IMR-90 (cell line): ENCODE data around the gene KPNA2. TPM values are rescaled to one million over a fixed set of nuclear protein-coding genes. Genes with fewer than 3 reads are reported as not detected.

Source experiments
- ATAC-seq: fragments of 200-7000 bp; cut with Tn5 transposase; 2 replicates; pipeline ENCODE4 v1.9.1; 2020; ENCODE audit warnings: low read depth, mild to moderate bottlenecking, moderate library complexity
- BruUV-seq: library from RNA; stranded (reverse); fragments of 400-500 nt; replicated peaks from 2 replicates; lab custom pipeline; 2021; lab: Mats Ljungman, UMichigan
- CTCF ChIA-PET: fragments of 300-600 bp; formaldehyde crosslinking; extraction: SDS; loops from one replicate; lab custom pipeline; 2021; ENCODE audit warnings: antibody characterized with exemption; lab: Yijun Ruan, JAX
- POLR2A ChIA-PET: fragments of 300-600 bp; sonication (Branson Sonifier 250); formaldehyde crosslinking; loops from one replicate; lab custom pipeline; 2022; ENCODE audit warnings: antibody characterized with exemption; ENCODE audit not compliant: unreplicated experiment; lab: Charles Lee
- DNase-seq: peaks from one replicate; pipeline ENCODE4 v3.0.0; 2013
- H2AFZ ChIP-seq: replicated peaks from 2 replicates; pipeline ENCODE3; 2013; ENCODE audit warnings: low read length, mild to moderate bottlenecking; ENCODE audit not compliant: poor library complexity
- H2AK5ac ChIP-seq: 2 replicates; pipeline ENCODE4 v1.6.1; 2013; ENCODE audit warnings: low read depth, low read length, inconsistent platforms
- H2AK9ac ChIP-seq: replicated peaks from 2 replicates; pipeline ENCODE3; 2013; ENCODE audit warnings: mild to moderate bottlenecking, low read depth, low read length, moderate library complexity; ENCODE audit not compliant: poor library complexity
- H2BK120ac ChIP-seq: 2 replicates; pipeline ENCODE4 v1.6.1; 2013; ENCODE audit warnings: low read depth, low read length, inconsistent platforms
- H2BK15ac ChIP-seq: 3 replicates; pipeline ENCODE4 v1.6.1; 2013; ENCODE audit warnings: low read depth, low read length, inconsistent platforms
- H2BK20ac ChIP-seq: 2 replicates; pipeline ENCODE4 v1.6.1; 2013; ENCODE audit warnings: low read depth, mild to moderate bottlenecking, inconsistent platforms, low read length, moderate library complexity
- H2BK5ac ChIP-seq: 2 replicates; pipeline ENCODE4 v1.6.1; 2013; ENCODE audit warnings: mild to moderate bottlenecking, low read depth, low read length, inconsistent platforms; ENCODE audit not compliant: poor library complexity, severe bottlenecking
- H3K14ac ChIP-seq: replicated peaks from 2 replicates; pipeline ENCODE4 v1.6.1; 2013; ENCODE audit warnings: low read depth, low read length, inconsistent platforms
- H3K18ac ChIP-seq: 2 replicates; pipeline ENCODE4 v1.6.1; 2013; ENCODE audit warnings: low read depth, low read length, control low read depth
- H3K23ac ChIP-seq: 2 replicates; pipeline ENCODE4 v1.6.1; 2013; ENCODE audit warnings: low read depth, low read length, inconsistent platforms
- H3K27ac ChIP-seq: 2 replicates; pipeline ENCODE4 v1.5.1; 2013; ENCODE audit warnings: mild to moderate bottlenecking, control low read depth, low read length; ENCODE audit not compliant: insufficient read depth
- H3K27me3 ChIP-seq: 2 replicates; pipeline ENCODE4 v1.6.1; 2013; ENCODE audit warnings: low read length; ENCODE audit not compliant: control insufficient read depth, insufficient read depth
- H3K36me3 ChIP-seq: 2 replicates; pipeline ENCODE4 v1.6.1; 2013; ENCODE audit warnings: low read length, mixed read lengths; ENCODE audit not compliant: control insufficient read depth, insufficient read depth
- H3K4ac ChIP-seq: 2 replicates; pipeline ENCODE4 v1.6.1; 2013; ENCODE audit warnings: low read depth, low read length, inconsistent platforms
- H3K4me1 ChIP-seq: 2 replicates; pipeline ENCODE4 v1.6.1; 2013; ENCODE audit warnings: low read length, mixed read lengths; ENCODE audit not compliant: control insufficient read depth, insufficient read depth
- H3K4me2 ChIP-seq: 2 replicates; pipeline ENCODE4 v1.6.1; 2013; ENCODE audit warnings: low read depth, mild to moderate bottlenecking, control low read depth, low read length, moderate library complexity
- H3K4me3 ChIP-seq: 2 replicates; pipeline ENCODE4 v1.5.1; 2013; ENCODE audit warnings: low read depth, mild to moderate bottlenecking, control low read depth, low read length, moderate library complexity; ENCODE audit not compliant: insufficient read depth
- H3K56ac ChIP-seq: 2 replicates; pipeline ENCODE4 v1.6.1; 2013; ENCODE audit warnings: low read length, inconsistent platforms; ENCODE audit not compliant: insufficient read depth; ENCODE audit errors: extremely low read depth
- H3K79me1 ChIP-seq, 2 experiments: 2 replicates each; pipeline ENCODE4 v1.6.1; 2013; ENCODE audit warnings: low read length in 2 of 2, inconsistent platforms in 1 of 2, low read depth in 1 of 2
- H3K9ac ChIP-seq: 2 replicates; pipeline ENCODE4 v1.6.1; 2013; ENCODE audit warnings: low read depth, low read length, control low read depth
- H3K9me1 ChIP-seq: 2 replicates; pipeline ENCODE4 v1.6.1; 2013; ENCODE audit warnings: low read length, inconsistent platforms; ENCODE audit not compliant: insufficient read depth
- H3K9me3 ChIP-seq: 2 replicates; pipeline ENCODE4 v1.6.1; 2013; ENCODE audit warnings: low read length; ENCODE audit not compliant: control insufficient read depth, insufficient read depth
- H4K20me1 ChIP-seq: 2 replicates; pipeline ENCODE4 v1.6.1; 2013; ENCODE audit warnings: low read length, inconsistent platforms; ENCODE audit not compliant: insufficient read depth
- H4K5ac ChIP-seq: 2 replicates; pipeline ENCODE4 v1.6.1; 2013; ENCODE audit warnings: mild to moderate bottlenecking, low read depth, low read length, control low read depth
- H4K8ac ChIP-seq, 2 experiments: 2 replicates each; pipeline ENCODE4 v1.6.1; 2013; ENCODE audit warnings: low read depth in 2 of 2, low read length in 2 of 2, control low read depth in 1 of 2, inconsistent platforms in 1 of 2
- H4K91ac ChIP-seq: 2 replicates; pipeline ENCODE4 v1.6.1; 2013; ENCODE audit warnings: low read depth, low read length, inconsistent platforms; ENCODE audit not compliant: insufficient read depth
- CEBPB ChIP-seq: IDR thresholded peaks from 2 replicates; pipeline ENCODE4 v1.6.1; 2012; ENCODE audit warnings: low read depth, low read length, improper control_type of control experiment
- CHD1 ChIP-seq: IDR thresholded peaks from 2 replicates; pipeline ENCODE4 v1.6.1; 2012; ENCODE audit warnings: low read depth, low read length, improper control_type of control experiment
- CTCF ChIP-seq: conservative IDR thresholded peaks from 2 replicates; pipeline ENCODE4 v1.5.1; 2012; ENCODE audit warnings: mild to moderate bottlenecking, low read depth, low read length, improper control_type of control experiment
- FOS ChIP-seq: fragments of 150-350 bp; IDR thresholded peaks from 2 replicates; pipeline ENCODE4 v1.6.1; 2016; ENCODE audit warnings: low read depth, low read length
- MXI1 ChIP-seq: IDR thresholded peaks from 2 replicates; pipeline ENCODE4 v1.6.1; 2012; ENCODE audit warnings: low read depth, mild to moderate bottlenecking, low read length, moderate library complexity, borderline replicate concordance
- POLR2A ChIP-seq: IDR thresholded peaks from 2 replicates; pipeline ENCODE4 v1.6.1; 2012; ENCODE audit warnings: mild to moderate bottlenecking, low read depth, low read length
- RAD21 ChIP-seq: IDR thresholded peaks from 2 replicates; pipeline ENCODE4 v1.6.1; 2012; ENCODE audit warnings: low read length, improper control_type of control experiment
- RCOR1 ChIP-seq: IDR thresholded peaks from 2 replicates; pipeline ENCODE4 v1.6.1; 2012; ENCODE audit warnings: mild to moderate bottlenecking, low read length, improper control_type of control experiment; ENCODE audit not compliant: insufficient replicate concordance
- dilution Hi-C: fragments of 300-500 bp; cut with HindIII; formaldehyde crosslinking; loops from one replicate; pipeline ENCODE4 v1.14.3; 2018; ENCODE audit warnings: low sequenced_read_pairs; ENCODE audit not compliant: unreplicated experiment
- in situ Hi-C: fragments of 300-500 bp; cut with MboI; formaldehyde crosslinking; loops from 3 replicates; pipeline ENCODE4 v1.14.3; 2019; ENCODE audit warnings: low sequenced_read_pairs, inconsistent platforms, mixed read lengths
- intact Hi-C: fragments of 100-400 bp; cut with micrococcal nuclease; formaldehyde crosslinking; loops from 2 replicates; pipeline ENCODE4 v1.10.0; 2022
- polyA plus RNA-seq, 3 experiments: library from polyadenylated mRNA; depleted of rRNA; stranded (reverse); fragments of >200 nt; gene quantifications; 2 replicates each; pipeline ENCODE4 v1.2.3, GENCODE V29; 2012; ENCODE audit warnings: low replicate concordance in 1 of 3
- total RNA-seq: library from RNA; depleted of rRNA; stranded (reverse); fragments of >200 nt; gene quantifications from 2 replicates; pipeline ENCODE4 v1.2.3, GENCODE V29; 2012

Gene KPNA2
- total and polyA plus RNA-seq, 2 of the 4 experiments (the other 2 are of a cell fraction): 135 to 262 TPM

GRCh38 chr17:68013385-68013784 lies 22.1 kb upstream of the KPNA2 start:
- Histone ChIP-seq H4K20me1 (no peaks in the 10 kb centered on the region), H3K4me2 (no peak overlapping the region), H3K36me3 (no peaks in the 10 kb centered on the region), H2BK15ac (no peak overlapping the region), H3K18ac (no peak overlapping the region), H3K4me3 (no peak overlapping the region), H3K79me1 (no peaks in the 10 kb centered on the region), H3K23ac (no peak overlapping the region), H4K91ac (no peak overlapping the region), H2AFZ (no peak overlapping the region), H4K8ac (no peak overlapping the region), H2AK9ac (no peak overlapping the region), H2AK5ac (no peak overlapping the region), H3K4ac (no peak overlapping the region), H2BK20ac (no peak overlapping the region), H4K5ac (no peak overlapping the region), H3K9me1 (no peaks in the 10 kb centered on the region), H2BK120ac (no peak overlapping the region), H3K27ac (no peak overlapping the region), H3K27me3 (peaks cover 7% of the 10 kb centered on the region), H2BK5ac (no peak overlapping the region), H3K4me1 (no peaks in the 10 kb centered on the region), H3K14ac (no peak overlapping the region), H3K9ac (no peak overlapping the region), H3K56ac (no peak overlapping the region), H3K9me3 (no peaks in the 10 kb centered on the region)
- in situ Hi-C loops: no loop called here
- no peak for TF ChIP-seq CEBPB
- TF ChIP-seq RCOR1: no peak
- TF ChIP-seq CTCF: no peak
- no peak for TF ChIP-seq POLR2A
- no peak for TF ChIP-seq RAD21
- TF ChIP-seq MXI1: no peak
- no peak for TF ChIP-seq CHD1
- no peak for TF ChIP-seq FOS
- ChIA-PET CTCF (no interaction called here), POLR2A (no interaction called here)
- intact Hi-C loops: no loop called here
- ATAC-seq (no peak), DNase-seq (no peak)
- no TSS peak for BruUV-seq
- dilution Hi-C loops: no loop called here
